Measurements from ENCODE around the gene PRSS12.

GRCh38 chr4:118268780-118269179 lies 84.0 kb downstream of the PRSS12 start:
- no peak for TF ChIP-seq EZH2 (IDR thresholded peaks at IDR 0.05; ENCODE audit: low read depth, unreplicated experiment)
- no peak for TF ChIP-seq ETS1 (IDR thresholded peaks at IDR 0.05)
- no peak for TF ChIP-seq CREB1 (CRISPR knock-in tag; IDR thresholded peaks at IDR 0.05; ENCODE audit: low read depth)
- no peak for TF ChIP-seq CTCF (conservative IDR thresholded peaks at IDR 0.05; ENCODE audit: low read depth in 2 of 2)
- TF ChIP-seq REST (IDR thresholded peaks at IDR 0.05; ENCODE audit: unreplicated experiment) = no peak
- TF ChIP-seq POLR2AphosphoS5 (IDR thresholded peaks at IDR 0.05; ENCODE audit: low read depth) = no peak
- no peak for TF ChIP-seq EZH2phosphoT487 (IDR thresholded peaks at IDR 0.05; ENCODE audit: unreplicated experiment)

Data from GM23338 (cell line).